ENCODE measurements around the gene LAMTOR4.

The LAMTOR4 gene

DNA sequence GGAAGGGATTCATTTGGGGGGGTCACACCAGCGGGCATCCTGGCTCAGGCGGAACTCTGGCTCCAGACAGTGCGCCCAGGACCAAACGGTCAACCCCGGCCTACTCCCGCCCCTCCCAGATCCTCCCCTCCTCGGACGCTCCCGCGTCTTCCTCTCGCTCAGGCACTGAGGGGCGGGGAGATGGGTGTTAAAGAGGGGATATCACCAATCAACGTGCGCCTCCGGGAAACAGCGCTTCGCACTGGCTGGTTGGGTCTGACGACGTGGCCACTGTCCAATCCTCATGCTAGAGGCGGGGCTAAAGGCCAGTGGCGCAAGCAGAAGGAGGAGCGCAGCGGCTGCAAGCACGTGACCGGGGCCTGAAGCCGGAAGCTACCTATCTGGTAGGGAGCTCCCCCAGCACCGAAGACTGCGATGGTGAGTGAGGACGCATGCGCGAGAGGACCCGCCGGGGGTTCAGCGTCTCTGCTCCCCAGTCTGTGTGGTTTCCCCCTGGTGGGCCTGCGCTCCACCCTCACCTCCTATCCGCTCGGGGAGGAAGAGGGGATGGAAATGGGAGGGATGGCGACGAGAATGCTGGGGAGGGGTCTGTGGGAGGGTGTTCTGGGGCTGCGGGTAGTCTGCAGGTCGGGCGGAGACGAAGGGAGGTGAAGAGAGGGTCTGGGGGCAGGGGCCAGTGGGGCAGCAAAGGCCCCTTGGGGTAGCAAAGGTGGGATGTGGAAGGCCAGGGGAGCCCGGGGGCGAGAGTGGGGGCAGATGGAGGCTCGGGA lies at the start of gene LAMTOR4:
TSS of gene LAMTOR4 (plus strand) at position 360 of the 770 bp plus-strand sequence. CDS start at position 415, 55 bp downstream.
- peak; percentile 97 for DNase-seq (ENCODE audit: low read depth, low spot score)

DNA sequence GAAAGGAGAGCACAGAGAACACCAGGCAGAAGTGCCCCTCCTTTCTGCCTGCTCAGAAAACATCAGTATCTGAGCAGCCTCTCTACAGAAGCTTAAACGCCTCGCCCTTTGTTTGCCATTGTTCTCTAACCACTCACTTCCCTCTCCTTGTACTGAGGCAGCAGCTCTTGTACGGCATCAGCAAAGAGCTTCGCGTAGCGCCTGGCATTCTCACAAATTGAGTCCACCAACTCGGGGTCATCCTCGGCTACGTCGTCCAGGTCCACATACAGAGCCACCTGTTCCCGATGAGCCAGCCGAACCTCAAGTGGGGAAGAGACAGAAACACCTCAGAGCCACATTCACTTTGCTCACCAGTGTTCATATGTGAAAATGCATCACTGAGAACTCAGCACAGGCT lies 49.3 kb upstream of the LAMTOR4 start:
- no peak for DNase-seq (ENCODE audit: low read depth, low spot score)

DNA sequence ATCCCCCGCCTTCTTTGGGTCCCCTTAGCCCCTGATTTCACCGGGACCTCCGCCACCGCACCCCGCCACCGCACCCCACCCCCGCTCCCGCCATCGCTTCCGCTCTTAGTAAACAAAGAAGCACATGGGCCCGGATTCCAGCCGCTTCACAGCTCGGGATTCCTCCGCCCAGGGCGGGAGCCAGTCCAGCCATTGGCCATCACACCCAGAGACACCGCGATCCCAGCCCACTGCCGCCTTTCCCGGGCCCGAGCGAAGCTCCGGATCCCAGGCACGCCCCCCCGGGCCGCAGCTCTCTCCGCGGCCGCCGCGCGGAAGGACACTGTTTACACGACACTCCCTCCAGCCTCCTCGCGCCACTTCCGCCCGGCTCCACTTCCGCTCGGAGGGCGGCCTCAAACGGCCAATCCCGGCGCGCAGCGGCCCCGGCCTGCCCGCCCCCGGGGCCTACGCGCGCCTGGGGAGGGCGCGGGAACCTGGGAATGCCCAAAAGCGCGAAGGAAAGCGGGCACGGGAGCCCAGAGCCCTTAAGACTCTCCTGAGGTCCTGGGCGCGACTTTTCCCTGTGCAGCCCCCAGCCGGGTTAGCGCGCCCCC lies 48.2 kb upstream of the LAMTOR4 start:
- DNase-seq (ENCODE audit: low read depth, low spot score): peak; percentile 94

DNA sequence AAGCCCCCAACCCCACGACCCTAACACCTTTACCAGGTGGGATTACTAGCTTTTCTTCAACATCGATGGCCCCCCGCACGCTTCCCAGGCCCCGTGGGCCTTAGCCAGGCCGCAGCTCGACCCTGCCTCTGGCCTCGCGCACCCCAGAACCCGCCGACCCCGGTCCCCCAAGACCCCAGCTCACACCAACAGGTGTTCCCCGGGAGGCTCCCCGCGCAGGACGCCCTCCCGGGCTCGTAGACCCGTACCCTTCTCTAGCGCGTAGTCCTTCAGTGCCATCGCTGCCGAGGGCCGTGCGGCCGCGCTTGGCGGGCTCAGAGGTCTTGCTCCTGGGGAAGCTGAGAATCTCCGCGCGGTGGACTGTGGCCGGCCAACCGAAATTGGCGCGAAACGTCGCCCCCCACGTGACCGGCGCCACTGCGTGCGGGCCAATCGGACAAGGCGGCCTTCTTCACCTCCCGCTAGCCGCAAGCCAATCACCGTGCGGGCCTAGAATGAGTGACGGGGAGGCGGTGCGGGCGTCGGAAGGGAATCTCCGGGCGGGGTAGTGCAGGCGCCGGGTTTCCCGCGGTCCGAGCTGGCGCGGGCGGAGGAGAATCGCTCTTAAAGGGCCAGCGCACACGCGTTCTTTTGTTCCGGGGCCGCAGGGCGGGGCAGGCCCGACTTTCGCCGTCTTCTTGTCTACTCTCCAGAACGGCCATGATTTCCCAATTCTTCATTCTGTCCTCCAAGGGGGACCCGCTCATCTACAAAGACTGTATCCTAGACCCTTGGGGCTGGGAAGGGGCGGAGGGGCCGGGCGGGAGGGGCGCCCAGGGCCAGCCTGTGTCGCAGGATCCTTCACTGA lies 47.5 kb upstream of the LAMTOR4 start, which contains the start of the genes AP4M1 and MCM7:
TSS of gene AP4M1 (plus strand) at position 628 of the 847 bp plus-strand sequence. CDS start at position 700, 72 bp downstream.
TSS of gene MCM7 (minus strand) at position 382 of the 847 bp plus-strand sequence. CDS start at position 279, 103 bp downstream.
- peak; percentile 96 for DNase-seq (ENCODE audit: low read depth, low spot score)

DNA sequence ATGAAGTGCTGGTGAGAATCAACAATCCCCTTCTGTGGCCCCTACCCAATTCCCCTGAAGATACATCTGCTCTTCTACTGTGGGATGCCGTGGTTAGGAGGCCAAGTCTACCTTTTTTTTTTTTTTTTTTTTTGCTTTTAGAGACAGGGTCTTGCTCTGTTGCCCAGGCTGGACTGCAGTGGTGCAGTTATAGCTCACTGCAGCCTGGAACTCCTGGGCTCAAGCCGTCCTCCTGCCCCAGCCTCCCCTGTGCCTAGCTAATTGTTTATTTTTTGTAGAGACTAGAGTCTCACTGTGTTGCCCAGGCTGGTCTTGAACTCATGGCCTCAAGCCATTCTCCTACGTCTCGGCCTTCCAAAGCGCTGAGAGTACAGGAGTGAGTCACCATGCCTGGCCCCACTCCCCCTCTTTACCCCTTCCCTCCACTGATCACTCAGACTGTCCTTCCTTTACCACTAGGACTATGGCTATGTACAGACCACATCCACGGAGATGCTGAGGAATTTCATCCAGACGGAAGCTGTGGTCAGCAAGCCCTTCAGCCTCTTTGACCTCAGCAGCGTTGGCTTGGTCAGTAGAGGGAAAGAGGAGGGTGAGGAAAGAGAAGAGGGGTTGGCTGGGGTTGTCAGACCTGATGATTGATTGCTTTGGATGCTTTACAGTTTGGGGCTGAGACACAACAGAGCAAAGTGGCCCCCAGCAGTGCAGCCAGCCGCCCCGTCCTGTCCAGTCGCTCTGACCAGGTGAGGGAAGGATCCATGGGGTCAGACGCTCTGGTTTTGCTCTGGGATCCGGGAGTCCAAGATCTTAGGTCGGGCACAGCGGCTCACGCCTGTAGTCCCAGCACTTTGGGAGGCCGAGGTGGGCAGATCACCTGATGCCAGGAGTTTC lies 45.5 kb upstream of the LAMTOR4 start:
- DNase-seq (ENCODE audit: low read depth, low spot score): no peak

DNA sequence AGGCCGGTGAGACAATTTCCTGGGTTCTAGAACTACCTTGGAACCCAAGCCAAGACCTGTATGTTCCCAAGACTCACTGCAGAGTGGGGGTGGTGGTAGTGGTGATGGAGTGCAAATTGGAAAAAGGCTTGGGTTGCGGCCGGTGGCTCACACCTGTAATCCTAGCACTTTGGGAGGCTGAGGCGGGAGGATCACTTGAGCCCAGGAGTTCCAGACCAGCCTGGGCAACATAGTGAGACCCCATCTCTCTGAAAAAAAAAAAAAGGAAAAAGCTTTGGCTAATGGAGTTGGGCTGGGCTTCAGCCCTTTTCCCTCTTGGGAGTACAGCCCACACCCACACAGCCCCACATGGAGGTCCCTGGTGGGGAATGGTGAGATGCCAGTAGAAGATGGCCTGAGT lies 43.2 kb upstream of the LAMTOR4 start:
- no peak for DNase-seq (ENCODE audit: low read depth, low spot score)

DNA sequence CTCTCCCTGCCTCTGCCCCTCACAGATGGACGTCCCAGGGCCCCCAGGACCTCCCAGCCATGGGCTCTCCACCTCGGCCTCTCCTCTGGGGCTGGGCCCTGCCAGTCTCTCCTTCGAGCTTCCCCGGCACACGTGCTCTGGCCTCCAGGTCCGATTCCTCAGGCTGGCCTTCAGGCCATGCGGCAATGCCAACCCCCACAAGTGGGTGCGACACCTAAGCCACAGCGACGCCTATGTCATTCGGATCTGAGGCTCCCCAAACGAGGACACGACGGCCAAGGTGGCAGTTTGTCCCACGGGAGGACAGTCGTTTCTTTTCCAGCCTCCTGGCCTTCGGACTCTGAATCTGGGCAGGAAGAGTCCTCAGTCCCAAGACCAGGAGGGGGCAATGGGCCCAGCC lies 42.1 kb upstream of the LAMTOR4 start:
- no peak for DNase-seq (ENCODE audit: low read depth, low spot score)

DNA sequence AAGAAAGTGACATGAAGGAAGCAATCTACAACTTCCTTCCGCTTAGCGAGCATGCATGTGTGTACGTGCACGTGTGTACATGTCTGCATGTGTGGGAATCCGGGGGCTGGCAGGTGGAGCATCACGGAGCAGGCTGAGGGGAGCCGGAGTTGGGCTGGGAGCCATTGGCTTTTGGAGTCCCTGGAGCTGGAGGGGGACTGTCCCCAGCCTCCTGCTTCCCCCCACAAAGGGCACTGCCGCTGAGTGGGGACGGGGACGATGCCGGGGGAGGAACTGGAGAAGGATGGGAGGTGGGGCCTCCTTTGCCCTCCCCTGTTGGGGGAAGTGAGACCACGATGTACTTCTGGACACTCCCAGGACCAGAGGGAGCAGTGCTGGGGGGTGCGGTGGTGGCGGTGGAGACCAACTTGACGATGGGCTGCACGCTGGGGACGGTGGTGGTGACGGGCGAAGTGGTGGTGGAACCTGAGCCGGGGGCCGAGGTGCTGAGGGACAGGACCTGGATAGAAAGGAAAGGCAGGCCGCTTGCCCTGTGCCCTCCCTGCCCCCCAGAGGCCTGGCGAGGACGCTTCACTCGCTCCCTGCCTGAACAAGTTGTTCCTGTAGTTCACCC lies 41.5 kb upstream of the LAMTOR4 start:
- DNase-seq (ENCODE audit: low read depth, low spot score): no peak

DNA sequence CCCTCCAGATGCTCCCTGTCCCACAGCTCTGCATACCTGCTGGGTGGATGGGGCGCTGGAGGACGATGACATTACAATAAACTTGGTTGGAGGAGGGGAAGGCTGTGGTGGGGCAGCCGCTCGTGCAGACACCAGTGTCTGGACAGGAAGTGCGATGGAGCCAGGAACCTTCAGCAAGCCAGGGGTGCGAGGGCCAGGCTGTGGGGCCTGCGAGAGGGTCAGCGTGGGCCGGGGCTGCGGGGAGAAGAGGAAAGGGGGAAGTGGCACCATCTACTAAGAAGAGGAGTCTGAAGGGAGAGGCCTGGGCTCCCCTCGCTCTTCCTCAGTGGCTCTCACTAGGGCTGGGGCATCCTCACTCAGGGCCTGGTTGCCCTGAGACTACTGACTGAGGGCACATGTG lies 40.8 kb upstream of the LAMTOR4 start:
- no peak for DNase-seq (ENCODE audit: low read depth, low spot score)

DNA sequence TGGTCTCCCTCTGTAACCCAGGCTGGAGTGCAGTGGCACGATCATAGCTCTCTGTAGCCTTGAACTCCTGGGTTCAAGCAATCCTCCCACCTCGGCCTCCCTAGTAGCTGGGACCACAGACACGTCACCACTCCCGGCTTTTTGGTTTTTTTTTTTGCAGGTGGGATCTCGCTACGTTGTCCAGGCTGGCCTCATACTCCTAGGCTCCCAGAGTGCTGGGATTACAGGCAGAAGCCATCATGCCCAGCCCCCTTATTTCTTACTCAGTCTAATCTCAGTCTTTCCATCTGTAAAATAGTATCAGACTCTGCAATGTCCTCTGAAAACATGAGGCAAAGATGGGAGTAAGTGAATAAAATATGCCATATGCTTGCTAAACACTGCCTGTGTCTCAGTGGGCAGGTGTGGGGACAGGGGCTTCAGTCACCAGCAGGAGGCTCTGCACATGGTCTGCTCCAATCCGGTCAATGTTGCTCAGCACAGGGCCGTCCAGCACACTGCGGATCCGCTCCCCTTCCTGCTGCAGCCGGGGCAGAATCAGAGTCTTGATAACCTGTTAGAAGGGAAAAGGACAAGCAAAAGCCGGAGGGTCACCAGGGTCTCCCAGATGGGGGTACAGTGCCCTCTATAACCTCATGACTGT lies 39.1 kb upstream of the LAMTOR4 start:
- no peak for DNase-seq (ENCODE audit: low read depth, low spot score)

DNA sequence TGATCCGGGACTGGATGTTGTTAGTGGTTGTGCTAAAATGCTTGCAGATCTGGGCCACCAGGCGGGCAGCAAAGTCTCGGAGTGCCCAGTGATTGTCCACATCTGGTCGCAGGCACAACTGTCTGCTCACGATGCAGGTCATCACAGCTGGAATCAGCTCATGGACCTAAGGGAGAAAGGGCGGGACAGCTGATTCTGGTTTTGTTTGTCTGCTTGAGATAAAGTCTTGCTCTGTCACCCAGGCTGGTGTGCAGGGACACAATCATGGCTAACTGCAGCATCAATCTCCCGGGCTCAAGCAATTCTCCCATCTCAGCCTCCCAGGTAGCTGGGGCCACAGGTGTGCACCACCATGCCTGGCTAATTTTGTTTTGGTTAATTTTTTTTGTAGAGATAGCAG lies 37.6 kb upstream of the LAMTOR4 start:
- DNase-seq (ENCODE audit: low read depth, low spot score): no peak

DNA sequence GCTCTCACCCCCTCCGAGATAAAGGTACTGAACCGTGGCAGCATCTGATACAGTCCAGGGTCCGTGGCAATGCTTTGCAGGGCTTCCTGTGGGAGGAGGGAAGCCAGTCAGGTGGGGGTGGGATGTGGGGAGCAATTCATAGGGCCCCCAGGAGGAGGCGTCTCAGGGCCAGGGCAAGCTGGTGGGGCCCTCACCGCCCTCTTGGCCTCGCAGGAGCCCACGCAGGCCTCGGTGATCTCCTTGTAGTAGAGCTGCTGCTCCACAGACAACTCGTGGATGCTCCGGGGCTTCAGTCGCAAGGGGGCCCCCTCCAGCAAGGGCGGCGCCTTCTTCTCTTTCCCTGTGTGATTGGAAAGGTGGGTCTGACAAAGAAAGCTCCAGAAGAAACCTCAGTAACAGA lies 36.8 kb upstream of the LAMTOR4 start:
- no peak for DNase-seq (ENCODE audit: low read depth, low spot score)

DNA sequence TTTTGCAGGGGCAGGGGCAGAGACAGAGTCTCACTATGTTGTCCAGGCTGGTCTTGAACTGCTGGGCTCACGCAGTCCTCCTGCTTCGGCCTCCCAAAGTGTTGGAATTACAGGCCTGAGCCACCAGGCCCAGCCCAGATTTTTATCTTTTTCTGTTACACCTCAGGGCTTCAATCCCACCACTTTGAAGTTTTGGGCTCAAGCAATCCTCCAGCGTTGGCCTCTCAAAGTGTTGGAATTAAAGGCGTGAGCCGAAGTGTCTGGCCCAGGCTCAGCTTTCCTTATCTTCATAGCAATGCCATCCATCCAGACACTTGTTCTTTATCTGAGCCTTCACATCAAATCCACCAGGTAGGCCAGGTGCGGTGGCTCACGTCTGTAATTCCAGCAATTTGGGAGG lies 33.7 kb upstream of the LAMTOR4 start:
- DNase-seq (ENCODE audit: low read depth, low spot score): no peak

DNA sequence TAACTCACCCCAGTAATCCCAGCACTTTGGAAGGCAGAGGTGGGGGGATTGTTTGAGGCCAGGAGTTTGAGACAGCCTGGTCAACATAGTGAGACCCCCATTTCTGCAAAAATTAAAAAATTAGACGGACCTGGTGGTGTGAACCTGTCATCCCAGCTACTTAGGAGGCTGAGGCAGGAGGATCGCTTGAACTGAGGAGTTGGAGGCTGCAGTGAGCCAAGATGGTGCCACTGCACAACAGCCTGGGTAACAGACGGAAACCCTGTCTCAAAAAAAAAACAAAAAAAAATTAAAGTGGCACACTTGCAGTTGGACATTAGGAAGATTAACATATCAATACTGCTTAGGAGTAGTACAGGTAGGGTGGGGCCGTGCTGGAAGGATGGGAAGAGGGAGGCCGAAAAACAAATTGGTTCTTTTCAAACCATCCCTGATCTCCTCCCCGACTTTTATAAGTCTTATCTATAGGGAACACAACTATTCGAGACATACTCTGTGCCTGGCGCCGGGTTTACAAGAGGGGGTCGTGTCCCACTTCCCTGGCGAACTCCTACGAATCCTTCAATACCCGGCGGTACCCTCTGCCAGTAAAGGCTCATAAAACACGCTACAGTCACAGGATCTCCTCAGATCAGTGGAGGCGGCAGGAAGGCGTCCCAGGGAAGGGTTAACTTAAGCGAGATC lies 30.2 kb upstream of the LAMTOR4 start:
- no peak for DNase-seq (ENCODE audit: low read depth, low spot score)

DNA sequence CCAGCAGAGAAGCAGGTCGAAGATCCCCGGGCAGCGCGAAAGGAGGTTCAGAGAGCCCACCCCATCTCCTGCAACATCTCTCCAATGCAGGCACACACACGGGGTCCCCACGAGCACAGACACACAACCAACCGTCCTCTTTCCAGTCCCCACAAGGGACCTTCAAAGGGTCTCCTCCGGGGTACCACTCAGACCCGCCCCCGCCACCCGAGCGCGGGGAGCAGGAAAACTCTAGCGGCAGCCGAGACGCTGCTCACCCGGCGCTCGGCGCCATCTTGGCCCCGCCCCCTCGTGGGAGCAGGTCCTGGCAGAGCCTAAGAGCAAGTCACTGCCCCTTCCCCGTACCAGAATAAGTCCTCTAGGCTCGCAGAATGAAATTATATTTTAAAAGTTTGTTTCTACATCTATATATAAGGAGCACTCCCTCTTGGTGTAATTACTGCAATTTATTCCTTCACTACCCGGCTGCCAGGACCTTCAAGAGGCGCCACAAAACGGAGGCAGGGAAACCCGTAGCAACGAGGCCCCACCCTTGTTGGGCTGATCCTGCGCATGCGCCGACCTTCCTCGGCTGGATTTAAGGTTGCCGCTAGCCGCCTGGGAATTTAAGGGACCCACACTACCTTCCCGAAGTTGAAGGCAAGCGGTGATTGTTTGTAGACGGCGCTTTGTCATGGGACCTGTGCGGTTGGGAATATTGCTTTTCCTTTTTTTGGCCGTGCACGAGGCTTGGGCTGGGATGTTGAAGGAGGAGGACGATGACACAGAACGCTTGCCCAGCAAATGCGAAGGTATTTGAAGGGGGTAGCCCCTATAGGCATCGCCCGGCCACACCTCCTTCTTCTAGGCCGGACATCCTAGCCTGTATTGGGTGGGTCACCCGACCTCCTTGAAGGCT lies 29.4 kb upstream of the LAMTOR4 start, which contains the start of the genes CNPY4 and TAF6:
TSS of gene CNPY4 (plus strand) at position 563 of the 898 bp plus-strand sequence. CDS start at position 674, 111 bp downstream.
TSS of gene TAF6 (minus strand) at position 287 of the 898 bp plus-strand sequence. CDS start 5,149 bp downstream, outside the sequence.
- peak; percentile 87 for DNase-seq (ENCODE audit: low read depth, low spot score)

DNA sequence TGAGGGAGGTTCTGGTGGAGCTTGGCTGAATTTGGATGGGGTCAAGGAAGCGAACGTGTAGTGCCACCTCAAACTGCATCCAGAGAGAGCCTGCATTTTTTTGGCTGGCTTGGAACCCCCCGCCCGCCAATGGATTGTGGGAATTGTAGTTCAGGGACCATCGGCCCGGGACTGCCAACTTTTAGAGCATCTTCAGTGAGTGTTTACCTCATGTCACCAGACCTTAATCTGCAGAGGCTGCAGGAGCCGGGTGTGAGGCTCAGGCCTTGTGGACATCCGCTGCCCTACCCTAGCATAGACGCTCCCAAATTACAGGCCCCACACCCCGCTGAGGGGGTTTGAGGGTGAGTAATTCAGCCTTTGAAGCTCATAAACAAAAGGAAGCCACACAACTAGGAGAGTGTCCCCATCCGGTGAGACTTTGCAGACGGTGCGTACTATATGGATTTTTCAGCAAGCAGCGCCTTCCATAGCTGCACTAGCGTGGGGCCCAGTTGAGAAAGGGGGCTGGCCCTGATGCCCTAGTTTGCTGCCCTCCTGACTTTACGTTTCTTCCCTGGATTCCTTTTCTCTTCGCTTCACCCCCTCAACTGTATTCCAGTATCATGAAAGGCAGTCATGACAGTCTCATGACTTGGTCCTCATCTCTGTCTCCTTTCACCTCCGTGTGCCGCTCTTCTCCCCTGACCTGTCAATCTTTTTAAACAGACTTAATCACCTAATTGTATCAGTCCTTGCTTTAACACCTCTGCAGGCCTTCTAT lies 28.6 kb upstream of the LAMTOR4 start:
- no peak for DNase-seq (ENCODE audit: low read depth, low spot score)

DNA sequence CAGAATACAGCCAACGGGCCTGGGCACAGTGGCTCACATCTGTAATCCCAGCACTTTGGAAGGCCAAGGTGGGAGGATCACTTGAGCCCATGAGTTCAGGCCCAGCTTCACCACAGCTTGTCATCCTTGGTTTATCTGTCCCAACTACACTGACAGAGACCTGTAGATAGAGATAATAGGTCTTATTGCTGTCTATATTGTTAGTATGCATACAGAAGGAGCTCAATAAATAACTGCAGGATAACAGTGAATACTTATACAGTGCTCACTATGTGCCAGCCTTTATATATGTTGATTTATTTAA lies 28.0 kb upstream of the LAMTOR4 start:
- no peak for DNase-seq (ENCODE audit: low read depth, low spot score)

DNA sequence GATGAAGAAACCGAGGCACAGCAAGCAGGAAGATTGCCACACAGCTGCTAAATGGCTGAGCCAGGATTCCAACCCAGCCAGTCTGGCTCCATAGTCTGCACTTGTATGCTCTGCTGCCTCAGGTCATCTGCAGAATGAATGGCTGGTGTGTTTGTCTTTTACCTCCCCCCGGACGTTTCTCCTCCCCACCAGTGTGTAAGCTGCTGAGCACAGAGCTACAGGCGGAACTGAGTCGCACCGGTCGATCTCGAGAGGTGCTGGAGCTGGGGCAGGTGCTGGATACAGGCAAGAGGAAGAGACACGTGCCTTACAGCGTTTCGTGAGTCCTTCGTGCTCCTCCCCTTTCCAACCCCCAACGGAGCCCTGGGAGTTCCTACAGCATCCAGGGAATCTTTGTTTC lies 26.7 kb upstream of the LAMTOR4 start:
- no peak for DNase-seq (ENCODE audit: low read depth, low spot score)
